GM19463 (cell line): ENCODE data around the gene LRRC49.
"Not testable (repeated sequence)": the region's sequence is repeated elsewhere in the genome, so short reads cannot be mapped to it uniquely, and the experiment has no call there.

Experiments used
- ATAC-seq: cut with Tn5 transposase; IDR thresholded peaks from one replicate; pipeline ENCODE4 v1.9.1; 2021; ENCODE audit warnings: mild to moderate bottlenecking, moderate library complexity; ENCODE audit not compliant: unreplicated experiment

The LRRC49 gene

GRCh38 chr15:70867911-70868467 lies 24.6 kb upstream of the LRRC49 start:
- no peak for ATAC-seq

GRCh38 chr15:70869346-70869745 lies 23.3 kb upstream of the LRRC49 start:
- no peak for ATAC-seq

- no peak for ATAC-seq
Measured at GRCh38 chr15:70870051-70870450, 22.6 kb upstream of the LRRC49 start.

GRCh38 chr15:70871490-70871889 lies 21.1 kb upstream of the LRRC49 start:
- not testable (repeated sequence) for ATAC-seq

- ATAC-seq, result no peak
Measured at GRCh38 chr15:70873232-70874054, 19.2 kb upstream of the LRRC49 start.

GRCh38 chr15:70875001-70875782 lies 17.4 kb upstream of the LRRC49 start:
- no peak for ATAC-seq

- ATAC-seq, result no peak
Measured at GRCh38 chr15:70876011-70876410, 16.6 kb upstream of the LRRC49 start.

GRCh38 chr15:70876683-70877082 lies 15.9 kb upstream of the LRRC49 start:
- ATAC-seq, result no peak

GRCh38 chr15:70879401-70879800 lies 13.2 kb upstream of the LRRC49 start:
- ATAC-seq, result no peak

GRCh38 chr15:70880781-70881180 lies 11.8 kb upstream of the LRRC49 start:
- no peak for ATAC-seq

GRCh38 chr15:70882361-70882760 lies 10.3 kb upstream of the LRRC49 start:
- ATAC-seq, result no peak

- ATAC-seq, result no peak
Measured at GRCh38 chr15:70892912-70893560, 410 bp downstream of the LRRC49 start.

GRCh38 chr15:70902107-70902506 lies 9.5 kb downstream of the LRRC49 start:
- no peak for ATAC-seq

- ATAC-seq, result no peak
Measured at GRCh38 chr15:70906842-70907241, 14.2 kb downstream of the LRRC49 start.

- ATAC-seq, result no peak
Measured at GRCh38 chr15:70907784-70908471, 15.3 kb downstream of the LRRC49 start.

GRCh38 chr15:70910958-70911357 lies 18.3 kb downstream of the LRRC49 start:
- no peak for ATAC-seq

GRCh38 chr15:70912187-70912586 lies 19.6 kb downstream of the LRRC49 start:
- ATAC-seq, result no peak

- no peak for ATAC-seq
Measured at GRCh38 chr15:70916531-70916930, 23.9 kb downstream of the LRRC49 start.

- no peak for ATAC-seq
Measured at GRCh38 chr15:70917955-70918354, 25.3 kb downstream of the LRRC49 start.

- no peak for ATAC-seq
Measured at GRCh38 chr15:70920981-70921696, 28.5 kb downstream of the LRRC49 start.
